Small intestine (tissue), 7 donors: ENCODE results near the gene SEMA5A. TPM values are rescaled to one million over a fixed set of nuclear protein-coding genes. Genes with fewer than 3 reads are reported as not detected.

ENCODE experiments used
- DNase-seq, 2 donors: peaks; one replicate each; pipeline versions ENCODE4 v3.0.0 to v3.0.0-alpha.2; 2013
- FAIRE-seq: peaks from 2 replicates; lab custom pipeline; 2012; peaks lifted over from hg19 to GRCh38; lab: Jason Lieb, UNC
- H3K27ac ChIP-seq, 3 donors: one replicate each; pipeline ENCODE4 v1.5.1; 2013; ENCODE audit warnings: low read length in 2 of 3, mild to moderate bottlenecking in 2 of 3, control low read depth in 1 of 3, inconsistent platforms in 1 of 3, low read depth in 1 of 3, moderate library complexity in 1 of 3
- H3K27me3 ChIP-seq, 3 donors: one replicate each; pipeline ENCODE4 v1.6.1; 2013; ENCODE audit warnings: low read length in 3 of 3, inconsistent platforms in 1 of 3; ENCODE audit not compliant: control insufficient read depth in 3 of 3, insufficient read depth in 3 of 3
- H3K36me3 ChIP-seq, 3 donors: one replicate each; pipeline ENCODE4 v1.6.1; 2013; ENCODE audit warnings: low read length in 3 of 3, inconsistent platforms in 1 of 3, low read depth in 1 of 3, mild to moderate bottlenecking in 1 of 3, moderate library complexity in 1 of 3; ENCODE audit not compliant: control insufficient read depth in 3 of 3, insufficient read depth in 2 of 3
- H3K4me1 ChIP-seq, 3 donors: one replicate each; pipeline ENCODE4 v1.6.1; 2013; ENCODE audit warnings: low read length in 2 of 3, inconsistent platforms in 1 of 3, low read depth in 1 of 3, mild to moderate bottlenecking in 1 of 3, moderate library complexity in 1 of 3; ENCODE audit not compliant: control insufficient read depth in 3 of 3, insufficient read depth in 2 of 3
- H3K4me3 ChIP-seq, 3 donors: one replicate each; pipeline ENCODE4 v1.5.1; 2013; ENCODE audit warnings: low read length in 3 of 3, control low read depth in 1 of 3, inconsistent platforms in 1 of 3, low read depth in 1 of 3, mild to moderate bottlenecking in 1 of 3, moderate library complexity in 1 of 3
- H3K9me3 ChIP-seq, 2 donors: one replicate each; pipeline ENCODE4 v1.6.1; 2013; ENCODE audit warnings: low read depth in 1 of 2, low read length in 1 of 2; ENCODE audit not compliant: control insufficient read depth in 2 of 2, insufficient read depth in 1 of 2
- WGBS, 3 donors: extraction: QIAGEN DNeasy Blood & Tissue Kit; methylation state at CpG; one replicate each; pipeline ENCODE4 v1.1.7; 2013; 5-methylcytosine and 5-hydroxymethylcytosine counted together
- polyA plus RNA-seq, 4 donors: library from polyadenylated mRNA; stranded (reverse) in 3 of 4; unstranded in 1 of 4; fragments of 200-250 nt in 3 of 4; fragments of 120-200 nt in 1 of 4; gene quantifications; one replicate each; pipeline versions ENCODE4 v1.2.1 to v1.2.3, GENCODE V29; 2013
- donor health status: healthy with polysubstance abuse.
- donor health status: control.
- donor health status: control.
- donor health status: Bipolar disorder and iron deficiency.
- donor health status: healthy.

The SEMA5A gene
- polyA plus RNA-seq, 4 donors = 0.45 to 11.1 (median 1.2) TPM

DNA sequence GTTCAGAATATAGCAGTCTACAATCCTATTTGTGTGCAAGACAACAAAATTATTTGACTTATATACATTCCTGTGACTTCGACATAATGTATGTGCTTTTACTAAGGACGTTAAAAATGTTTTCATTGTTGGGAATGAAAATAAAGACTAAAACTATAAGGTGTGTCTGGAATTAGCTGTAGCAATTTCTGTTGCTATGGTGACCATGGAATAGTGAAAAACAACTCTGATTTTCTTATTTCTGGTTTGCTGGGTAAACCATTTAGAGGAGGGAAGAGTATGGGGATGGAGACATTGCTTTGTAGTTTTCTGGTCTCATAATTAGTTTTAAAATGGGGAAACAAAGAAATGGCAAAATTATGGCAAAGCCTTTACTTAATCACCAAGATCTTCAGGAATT lies 343.2 kb downstream of the SEMA5A start:
- H3K27ac ChIP-seq = no peak overlapping the region
- H3K4me1 ChIP-seq = no peaks in the 10 kb centered on the region
- H3K36me3 ChIP-seq = no peaks in the 10 kb centered on the region
- FAIRE-seq (no peak), DNase-seq (no peak)
- no peak overlapping the region for H3K4me3 ChIP-seq
- WGBS, 3 donors = 89 to 91% (median 90%) methylated on average over 2 of the region's 2 CpGs
- H3K9me3 ChIP-seq = no peaks in the 10 kb centered on the region
- H3K27me3 ChIP-seq = no peaks in the 10 kb centered on the region

DNA sequence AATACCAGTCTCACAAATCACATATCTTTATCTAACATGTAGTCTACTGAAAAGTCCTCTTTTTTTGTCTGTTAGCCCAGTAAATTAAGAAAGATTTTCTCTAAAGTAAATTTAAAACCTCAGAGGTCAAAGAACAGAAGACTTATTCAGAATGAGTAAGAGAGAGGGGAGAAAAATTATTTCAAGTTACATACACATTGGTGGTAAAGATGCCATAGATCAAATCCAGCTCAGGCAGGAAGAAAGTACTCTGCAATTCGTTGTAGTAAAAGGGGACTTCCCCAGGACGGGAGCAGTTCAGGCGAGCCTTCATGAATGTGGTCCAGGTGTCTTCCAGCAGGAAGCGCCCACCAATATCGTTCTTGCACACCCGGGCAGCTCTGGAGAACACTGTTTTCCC lies 344.1 kb downstream of the SEMA5A start:
- Histone ChIP-seq H3K36me3 (peaks cover 0 to 5% (median 0%) of the 10 kb centered on the region in 3 donors), H3K27ac (no peak overlapping the region), H3K27me3 (no peaks in the 10 kb centered on the region), H3K4me3 (no peak overlapping the region), H3K4me1 (no peaks in the 10 kb centered on the region), H3K9me3 (no peaks in the 10 kb centered on the region)
- WGBS, 3 donors = 72 to 82% (median 76%) methylated on average over 6 of the region's 6 CpGs
- no peak for DNase-seq
- FAIRE-seq = no peak

- Histone ChIP-seq H3K27ac (no peak overlapping the region), H3K27me3 (no peaks in the 10 kb centered on the region), H3K4me3 (no peak overlapping the region), H3K4me1 (no peaks in the 10 kb centered on the region), H3K36me3 (peaks cover 0 to 11% (median under 1%) of the 10 kb centered on the region in 3 donors), H3K9me3 (no peaks in the 10 kb centered on the region)
- DNase-seq = no peak
- no peak for FAIRE-seq
- WGBS, 3 donors = 71 to 92% (median 83%) methylated on average over 2 of the region's 2 CpGs
Observed at GRCh38 chr5:9201011-9201410, 344.9 kb downstream of the SEMA5A start.

DNA sequence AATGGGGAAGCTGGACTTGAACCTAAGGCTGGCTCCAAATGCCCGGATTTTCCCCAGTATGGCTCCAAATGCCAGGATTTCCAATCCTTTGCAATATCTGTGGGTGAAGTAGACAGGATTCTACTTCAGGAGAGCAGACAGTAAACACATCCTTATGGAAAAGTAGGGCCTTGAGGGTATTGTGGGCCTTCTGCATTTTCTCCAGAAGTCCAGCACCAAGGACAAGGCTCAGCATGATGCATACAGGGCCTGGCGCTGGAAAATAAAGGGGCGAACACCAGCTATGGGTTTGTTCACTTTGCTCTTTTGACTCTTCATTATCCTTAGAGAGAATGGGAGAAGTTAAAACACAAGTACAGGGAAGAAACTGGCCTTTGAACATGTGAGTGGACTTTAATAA lies 347.5 kb downstream of the SEMA5A start:
- no peak overlapping the region for H3K27ac ChIP-seq
- H3K4me3 ChIP-seq = no peak overlapping the region
- 89 to 96% (median 92%) methylated on average over 3 of the region's 3 CpGs for WGBS, 3 donors
- no peaks in the 10 kb centered on the region for H3K4me1 ChIP-seq
- FAIRE-seq (no peak), DNase-seq (no peak)
- H3K36me3 ChIP-seq = peaks cover 0 to 17% (median 3%) of the 10 kb centered on the region in 3 donors
- no peaks in the 10 kb centered on the region for H3K9me3 ChIP-seq
- no peaks in the 10 kb centered on the region for H3K27me3 ChIP-seq

DNA sequence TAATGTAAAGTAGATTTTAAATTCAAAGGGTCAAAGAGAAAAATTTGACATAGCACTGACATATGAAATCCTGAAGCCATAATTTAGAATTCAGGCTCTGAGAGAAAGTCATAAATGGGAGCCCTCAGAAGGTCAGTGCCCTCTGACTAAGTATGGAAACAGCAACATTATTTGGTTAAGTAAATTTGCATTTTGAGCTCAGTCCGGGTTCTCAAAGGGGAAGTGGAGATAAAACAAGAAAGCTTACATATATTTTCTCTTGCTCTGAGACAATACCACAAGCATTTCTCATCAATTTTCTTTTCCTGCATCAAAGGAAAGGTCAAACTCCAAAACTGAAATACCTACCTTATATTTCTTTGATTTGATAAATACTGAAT lies 348.0 kb downstream of the SEMA5A start:
- FAIRE-seq (no peak), DNase-seq (no peak)
- no peak overlapping the region for H3K4me3 ChIP-seq

DNA sequence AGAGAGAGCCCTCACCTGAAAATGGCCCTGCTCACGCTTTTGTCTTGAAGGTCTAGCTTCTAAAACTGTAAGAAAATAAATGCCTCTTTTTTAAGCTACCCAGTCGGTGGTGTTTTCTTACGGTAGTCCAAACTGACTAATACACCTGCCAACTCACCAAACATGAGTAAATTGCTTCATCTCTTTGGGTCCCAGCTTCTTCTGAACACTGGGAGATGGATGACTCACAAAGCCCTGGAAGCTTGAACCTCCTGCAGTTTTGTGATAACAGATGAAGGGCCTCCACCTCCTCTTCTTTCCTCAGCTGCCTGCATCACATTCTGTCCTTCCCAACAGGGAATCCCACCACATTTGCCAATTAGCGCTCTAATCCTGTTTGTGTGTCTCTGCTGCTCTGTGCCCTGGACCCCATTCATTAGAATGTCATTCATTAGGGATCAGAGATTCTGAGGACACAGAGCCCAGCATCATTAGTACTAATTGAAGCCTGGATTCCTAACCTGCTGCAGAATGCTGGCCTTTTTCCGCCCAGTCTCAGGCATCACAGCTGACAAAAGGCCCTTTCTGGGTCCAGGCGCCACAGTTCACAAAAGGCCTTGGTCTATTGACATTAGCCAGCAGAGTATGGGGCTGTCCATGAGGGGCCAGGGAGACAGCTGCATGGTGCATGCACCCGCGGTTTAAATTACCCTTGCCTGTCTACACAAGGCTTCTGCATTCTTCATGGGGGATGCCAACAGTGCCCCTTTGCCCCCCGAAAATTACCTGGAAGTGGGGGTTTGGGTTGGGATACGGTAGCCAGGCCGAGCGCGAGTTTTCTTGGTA lies 349.3 kb downstream of the SEMA5A start:
- WGBS, 3 donors = 92 to 93% (median 93%) methylated on average over 13 of the region's 13 CpGs
- Histone ChIP-seq H3K36me3 (peaks cover 0 to 18% (median 3%) of the 10 kb centered on the region in 3 donors), H3K27me3 (no peaks in the 10 kb centered on the region), H3K27ac (no peak overlapping the region), H3K4me1 (no peaks in the 10 kb centered on the region), H3K9me3 (no peaks in the 10 kb centered on the region), H3K4me3 (no peak overlapping the region)
- no peak for DNase-seq
- no peak for FAIRE-seq

More for the DNA sequence above, 348.0 kb downstream of the SEMA5A start:
- 12 to 29% (median 21%) methylated on average over 1 of the region's 1 CpG for WGBS, 3 donors
- Histone ChIP-seq H3K27me3 (no peaks in the 10 kb centered on the region), H3K36me3 (peaks cover 0 to 18% (median 3%) of the 10 kb centered on the region in 3 donors), H3K9me3 (no peaks in the 10 kb centered on the region), H3K27ac (no peak overlapping the region), H3K4me1 (no peaks in the 10 kb centered on the region)

DNA sequence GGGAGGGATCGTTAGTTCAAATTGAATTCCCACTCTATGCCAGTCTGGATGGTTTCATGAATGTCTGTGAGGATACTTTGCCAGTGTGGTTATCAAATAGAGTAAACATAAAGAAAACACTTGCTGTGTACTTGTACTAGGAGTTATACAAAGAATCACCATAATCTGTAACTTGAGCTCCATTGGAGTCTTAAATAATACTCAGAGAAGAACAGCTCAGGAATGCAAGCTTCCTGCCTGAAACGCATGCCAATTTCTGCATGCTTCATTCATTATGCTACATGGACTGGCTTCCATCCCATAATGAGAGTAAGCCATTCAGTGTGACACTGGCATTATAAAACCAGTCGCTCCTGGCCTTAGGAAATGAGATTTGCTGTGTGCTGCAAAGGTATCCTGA lies 351.4 kb downstream of the SEMA5A start:
- H3K27ac ChIP-seq = no peak overlapping the region
- no peaks in the 10 kb centered on the region for H3K9me3 ChIP-seq
- peaks cover 3 to 21% (median 3%) of the 10 kb centered on the region in 3 donors for H3K36me3 ChIP-seq
- no peaks in the 10 kb centered on the region for H3K27me3 ChIP-seq
- WGBS, 3 donors = 37 to 58% (median 56%) methylated on average over 3 of the region's 3 CpGs
- no peak for DNase-seq
- H3K4me1 ChIP-seq = no peaks in the 10 kb centered on the region
- FAIRE-seq = no peak
- H3K4me3 ChIP-seq = no peak overlapping the region

DNA sequence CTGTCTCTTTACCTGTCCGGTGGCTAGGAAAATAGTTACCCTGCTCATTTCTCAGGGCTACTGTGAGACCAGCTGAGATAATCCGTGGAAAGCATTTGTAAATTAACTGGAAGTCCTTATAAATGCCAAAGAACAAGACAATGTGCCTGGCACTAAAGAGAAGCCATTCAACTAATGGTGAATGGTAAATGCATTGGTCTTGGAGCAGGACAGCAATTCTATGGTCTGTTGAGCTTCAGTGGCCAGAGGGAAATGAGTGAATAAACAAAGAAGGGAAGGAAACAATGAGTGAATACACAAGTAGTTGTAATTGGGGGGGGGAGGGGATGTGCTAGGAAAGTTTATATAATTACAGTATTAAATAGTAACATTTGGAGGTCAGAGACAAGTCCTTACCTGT lies 353.6 kb downstream of the SEMA5A start:
- H3K27me3 ChIP-seq = no peaks in the 10 kb centered on the region
- WGBS, 3 donors = 86 to 93% (median 89%) methylated on average over 2 of the region's 2 CpGs
- no peak overlapping the region for H3K4me3 ChIP-seq
- peaks cover 3 to 26% (median 3%) of the 10 kb centered on the region in 3 donors for H3K36me3 ChIP-seq
- no peaks in the 10 kb centered on the region for H3K9me3 ChIP-seq
- DNase-seq (no peak), FAIRE-seq (no peak)
- no peaks in the 10 kb centered on the region for H3K4me1 ChIP-seq
- H3K27ac ChIP-seq = no peak overlapping the region
